ENCODE results near the gene TNRC18.

The TNRC18 gene

GRCh38 chr7:5303591-5304505, 119.8 kb downstream of the TNRC18 start:
- TF ChIP-seq TAF1 (IDR thresholded peaks at IDR 0.05; ENCODE audit: low read depth) (no peak), EP300 (IDR thresholded peaks at IDR 0.05; ENCODE audit: borderline replicate concordance) (no peak), CEBPB (IDR thresholded peaks at IDR 0.05) (no peak), CREB1 (IDR thresholded peaks at IDR 0.05; ENCODE audit: low read depth) (no peak), TEAD4 (IDR thresholded peaks at IDR 0.05) (no peak), USF1 (IDR thresholded peaks at IDR 0.05) (no peak), FOXM1 (IDR thresholded peaks at IDR 0.05; ENCODE audit: borderline replicate concordance, low read depth) (no peak), EGR1 (IDR thresholded peaks at IDR 0.05) (no peak), TCF12 (IDR thresholded peaks at IDR 0.05; ENCODE audit: low read depth) (no peak), ZBTB7A (IDR thresholded peaks at IDR 0.05; ENCODE audit: low read depth) (no peak; the same call in 1 of the 2 replicates), YY1 (IDR thresholded peaks at IDR 0.05; ENCODE audit: low read depth) (no peak), RAD21 (IDR thresholded peaks at IDR 0.05; ENCODE audit: low read depth) (no peak), NFIC (IDR thresholded peaks at IDR 0.05) (no peak)
- TF ChIP-seq, protein P1, sequence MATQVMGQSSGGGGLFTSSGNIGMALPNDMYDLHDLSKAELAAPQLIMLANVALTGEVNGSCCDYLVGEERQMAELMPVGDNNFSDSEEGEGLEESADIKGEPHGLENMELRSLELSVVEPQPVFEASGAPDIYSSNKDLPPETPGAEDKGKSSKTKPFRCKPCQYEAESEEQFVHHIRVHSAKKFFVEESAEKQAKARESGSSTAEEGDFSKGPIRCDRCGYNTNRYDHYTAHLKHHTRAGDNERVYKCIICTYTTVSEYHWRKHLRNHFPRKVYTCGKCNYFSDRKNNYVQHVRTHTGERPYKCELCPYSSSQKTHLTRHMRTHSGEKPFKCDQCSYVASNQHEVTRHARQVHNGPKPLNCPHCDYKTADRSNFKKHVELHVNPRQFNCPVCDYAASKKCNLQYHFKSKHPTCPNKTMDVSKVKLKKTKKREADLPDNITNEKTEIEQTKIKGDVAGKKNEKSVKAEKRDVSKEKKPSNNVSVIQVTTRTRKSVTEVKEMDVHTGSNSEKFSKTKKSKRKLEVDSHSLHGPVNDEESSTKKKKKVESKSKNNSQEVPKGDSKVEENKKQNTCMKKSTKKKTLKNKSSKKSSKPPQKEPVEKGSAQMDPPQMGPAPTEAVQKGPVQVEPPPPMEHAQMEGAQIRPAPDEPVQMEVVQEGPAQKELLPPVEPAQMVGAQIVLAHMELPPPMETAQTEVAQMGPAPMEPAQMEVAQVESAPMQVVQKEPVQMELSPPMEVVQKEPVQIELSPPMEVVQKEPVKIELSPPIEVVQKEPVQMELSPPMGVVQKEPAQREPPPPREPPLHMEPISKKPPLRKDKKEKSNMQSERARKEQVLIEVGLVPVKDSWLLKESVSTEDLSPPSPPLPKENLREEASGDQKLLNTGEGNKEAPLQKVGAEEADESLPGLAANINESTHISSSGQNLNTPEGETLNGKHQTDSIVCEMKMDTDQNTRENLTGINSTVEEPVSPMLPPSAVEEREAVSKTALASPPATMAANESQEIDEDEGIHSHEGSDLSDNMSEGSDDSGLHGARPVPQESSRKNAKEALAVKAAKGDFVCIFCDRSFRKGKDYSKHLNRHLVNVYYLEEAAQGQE (IDR thresholded peaks at IDR 0.05; ENCODE audit: low read depth) = no peak
- TF ChIP-seq, protein P2, sequence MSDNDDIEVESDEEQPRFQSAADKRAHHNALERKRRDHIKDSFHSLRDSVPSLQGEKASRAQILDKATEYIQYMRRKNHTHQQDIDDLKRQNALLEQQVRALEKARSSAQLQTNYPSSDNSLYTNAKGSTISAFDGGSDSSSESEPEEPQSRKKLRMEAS (IDR thresholded peaks at IDR 0.05) = no peak

DNA sequence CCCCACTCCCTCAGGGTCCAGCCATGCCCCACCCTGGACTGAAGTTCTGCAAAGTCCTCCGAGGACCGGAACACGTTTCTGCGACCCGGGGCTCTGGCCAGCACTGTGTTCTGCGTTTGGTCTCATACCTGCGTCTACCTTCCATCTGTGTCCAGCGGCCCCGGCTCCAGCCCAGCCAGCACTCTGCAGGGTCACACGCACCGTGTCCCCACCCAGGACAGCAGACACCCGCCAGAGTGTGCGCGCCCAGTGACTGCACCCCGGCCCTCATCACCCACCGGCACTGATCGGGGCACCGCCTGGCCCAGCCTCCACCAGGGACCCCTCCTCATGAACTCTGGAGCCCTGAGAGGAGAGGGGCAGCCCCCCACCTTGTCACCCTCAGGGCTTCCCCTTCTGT, 120.6 kb downstream of the TNRC18 start:
- no peak for TF ChIP-seq CEBPB (IDR thresholded peaks at IDR 0.05)

- TF ChIP-seq EGR1 (IDR thresholded peaks at IDR 0.05) (no peak), CREB1 (IDR thresholded peaks at IDR 0.05; ENCODE audit: low read depth) (no peak), ZBTB7A (IDR thresholded peaks at IDR 0.05; ENCODE audit: low read depth) (no peak), YY1 (IDR thresholded peaks at IDR 0.05; ENCODE audit: low read depth) (no peak), FOXM1 (IDR thresholded peaks at IDR 0.05; ENCODE audit: borderline replicate concordance, low read depth) (no peak), EP300 (IDR thresholded peaks at IDR 0.05; ENCODE audit: borderline replicate concordance) (no peak), NFIC (IDR thresholded peaks at IDR 0.05) (no peak), TCF12 (IDR thresholded peaks at IDR 0.05; ENCODE audit: low read depth) (no peak)
- TF ChIP-seq, protein P1 (IDR thresholded peaks at IDR 0.05; ENCODE audit: low read depth) = no peak
These were observed 121.1 kb downstream of the TNRC18 start for GRCh38 chr7:5302577-5302976.

- no peak for TF ChIP-seq TAF1 (IDR thresholded peaks at IDR 0.05; ENCODE audit: low read depth)
- no peak for TF ChIP-seq NFIC (IDR thresholded peaks at IDR 0.05)
- no peak for TF ChIP-seq EP300 (IDR thresholded peaks at IDR 0.05; ENCODE audit: borderline replicate concordance)
- no peak for TF ChIP-seq FOXM1 (IDR thresholded peaks at IDR 0.05; ENCODE audit: borderline replicate concordance, low read depth)
- no peak for TF ChIP-seq CEBPB (IDR thresholded peaks at IDR 0.05)
- no peak for TF ChIP-seq ZBTB7A (IDR thresholded peaks at IDR 0.05; ENCODE audit: low read depth)
- TF ChIP-seq, protein P2 (IDR thresholded peaks at IDR 0.05) = no peak
- TF ChIP-seq TCF12 (IDR thresholded peaks at IDR 0.05; ENCODE audit: low read depth) = no peak
- TF ChIP-seq YY1 (IDR thresholded peaks at IDR 0.05; ENCODE audit: low read depth) = no peak
- no peak for TF ChIP-seq RAD21 (IDR thresholded peaks at IDR 0.05; ENCODE audit: low read depth)
- no peak for TF ChIP-seq USF1 (IDR thresholded peaks at IDR 0.05)
- TF ChIP-seq CREB1 (IDR thresholded peaks at IDR 0.05; ENCODE audit: low read depth) = no peak
These were observed 123.3 kb downstream of the TNRC18 start for GRCh38 chr7:5300366-5300765.

DNA sequence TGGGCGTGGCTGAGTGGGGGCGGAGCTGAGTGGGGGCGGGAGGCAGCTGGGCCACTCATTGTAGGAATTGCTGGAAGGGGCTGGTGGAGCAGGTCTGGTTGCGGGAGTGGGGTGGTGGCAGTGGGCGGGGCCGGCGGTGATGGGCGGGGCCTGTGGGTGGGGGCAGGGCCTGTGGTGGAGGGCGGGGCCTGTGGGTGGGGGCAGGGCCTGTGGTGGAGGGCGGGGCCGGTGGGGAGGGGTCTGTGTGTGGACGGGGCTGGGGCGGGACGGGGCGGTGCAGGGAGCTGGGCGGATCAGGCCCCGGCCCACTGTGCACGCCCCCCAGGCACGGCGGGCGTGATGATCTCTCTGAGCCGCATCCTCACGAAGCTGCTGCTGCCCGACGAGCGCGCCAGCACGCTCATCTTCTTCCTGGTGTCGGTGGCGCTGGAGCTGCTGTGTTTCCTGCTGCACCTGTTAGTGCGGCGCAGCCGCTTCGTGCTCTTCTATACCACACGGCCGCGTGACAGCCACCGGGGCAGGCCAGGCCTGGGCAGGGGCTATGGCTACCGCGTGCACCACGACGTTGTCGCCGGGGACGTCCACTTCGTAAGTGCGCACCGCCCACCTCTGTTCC, 126.9 kb downstream of the TNRC18 start:
- TF ChIP-seq YY1 (IDR thresholded peaks at IDR 0.05; ENCODE audit: low read depth) (no peak), EP300 (IDR thresholded peaks at IDR 0.05; ENCODE audit: borderline replicate concordance) (no peak), NFIC (IDR thresholded peaks at IDR 0.05) (no peak), CEBPB (IDR thresholded peaks at IDR 0.05) (no peak), EGR1 (IDR thresholded peaks at IDR 0.05) (0 out of 2 replicates have a peak, but pooled peaks have one; percentile 40), RAD21 (IDR thresholded peaks at IDR 0.05; ENCODE audit: low read depth) (no peak), USF1 (IDR thresholded peaks at IDR 0.05) (no peak)
- TF ChIP-seq, protein P2 (IDR thresholded peaks at IDR 0.05) = peak; percentile 69; the same call in 1 of the 2 replicates

Measured in Ishikawa (cell line).